HG03575 (cell line): Measurements from ENCODE around the gene FAM24A.

Experiments used
- ATAC-seq: cut with Tn5 transposase; IDR thresholded peaks from one replicate; pipeline ENCODE4 v1.9.1; 2021; ENCODE audit not compliant: unreplicated experiment, insufficient number of reproducible peaks, low FRiP score; ENCODE audit errors: extremely low read depth

FAM24A gene

DNA sequence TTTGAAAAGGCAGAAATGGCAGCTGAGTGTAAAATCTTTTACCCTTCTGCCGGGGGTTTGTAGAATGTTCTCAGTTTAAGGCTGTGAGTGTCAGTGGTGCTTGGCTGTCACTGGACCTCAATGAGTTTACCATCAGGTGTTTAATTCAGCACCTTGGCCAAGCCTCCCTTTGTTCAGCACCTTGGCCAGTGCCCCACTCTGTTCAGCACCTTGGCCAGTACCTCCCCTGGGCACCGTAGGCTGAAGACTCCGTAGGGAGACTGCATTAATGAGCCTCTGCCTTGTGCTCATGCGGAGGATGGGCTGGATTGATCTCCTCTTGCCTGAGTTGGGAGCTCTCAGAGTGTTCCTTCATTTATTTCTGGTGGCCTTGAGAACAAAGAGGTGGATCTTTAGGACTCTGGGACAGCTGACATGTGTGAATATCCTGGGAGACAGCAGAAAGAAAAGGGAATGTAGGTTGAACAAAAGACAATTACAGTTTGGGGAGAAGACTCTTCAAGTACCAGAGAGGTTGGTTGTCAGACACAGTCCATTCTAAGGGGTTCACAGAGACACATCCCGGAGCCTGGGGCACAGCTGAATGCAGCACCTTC, 1.6 kb downstream of the FAM24A start:
- ATAC-seq = no peak

DNA sequence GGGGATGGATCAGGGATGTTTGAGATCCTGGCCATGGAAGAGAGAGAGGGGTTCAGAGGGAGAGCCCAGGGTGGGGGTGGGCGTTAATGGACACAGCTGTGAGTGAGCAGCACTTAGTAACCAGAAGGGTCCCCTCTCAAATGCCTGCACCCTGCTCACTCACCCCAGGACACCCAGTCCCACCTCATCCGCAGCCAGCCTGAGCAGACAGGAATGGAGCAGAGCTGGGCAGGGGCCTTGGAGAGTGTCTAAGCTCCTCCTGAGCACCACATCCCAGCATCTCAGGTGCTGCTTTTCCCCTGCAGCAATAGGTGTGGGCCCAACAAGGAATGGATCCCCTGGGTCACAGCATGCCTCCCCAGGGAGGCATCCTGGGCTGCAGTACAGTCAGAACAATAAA, 5.3 kb downstream of the FAM24A start:
- no peak for ATAC-seq

DNA sequence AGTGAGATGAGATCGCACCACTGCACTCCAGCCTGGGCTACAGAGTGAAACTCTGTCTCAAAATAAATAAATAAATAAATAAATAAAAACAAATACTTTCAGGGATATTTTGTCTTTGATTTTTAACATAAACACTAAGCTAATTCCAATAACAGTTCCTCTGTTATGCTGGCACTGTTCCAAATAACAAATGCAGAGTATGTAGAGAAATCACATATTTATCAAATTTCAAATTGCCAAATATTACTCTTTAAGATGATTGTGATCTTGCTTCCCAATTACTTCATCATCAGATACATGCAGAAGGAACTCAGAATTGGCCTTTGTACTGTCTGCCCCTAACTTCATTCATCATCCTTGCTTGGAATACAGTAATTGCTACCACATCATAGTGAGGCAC, 19.7 kb downstream of the FAM24A start:
- ATAC-seq = no peak

DNA sequence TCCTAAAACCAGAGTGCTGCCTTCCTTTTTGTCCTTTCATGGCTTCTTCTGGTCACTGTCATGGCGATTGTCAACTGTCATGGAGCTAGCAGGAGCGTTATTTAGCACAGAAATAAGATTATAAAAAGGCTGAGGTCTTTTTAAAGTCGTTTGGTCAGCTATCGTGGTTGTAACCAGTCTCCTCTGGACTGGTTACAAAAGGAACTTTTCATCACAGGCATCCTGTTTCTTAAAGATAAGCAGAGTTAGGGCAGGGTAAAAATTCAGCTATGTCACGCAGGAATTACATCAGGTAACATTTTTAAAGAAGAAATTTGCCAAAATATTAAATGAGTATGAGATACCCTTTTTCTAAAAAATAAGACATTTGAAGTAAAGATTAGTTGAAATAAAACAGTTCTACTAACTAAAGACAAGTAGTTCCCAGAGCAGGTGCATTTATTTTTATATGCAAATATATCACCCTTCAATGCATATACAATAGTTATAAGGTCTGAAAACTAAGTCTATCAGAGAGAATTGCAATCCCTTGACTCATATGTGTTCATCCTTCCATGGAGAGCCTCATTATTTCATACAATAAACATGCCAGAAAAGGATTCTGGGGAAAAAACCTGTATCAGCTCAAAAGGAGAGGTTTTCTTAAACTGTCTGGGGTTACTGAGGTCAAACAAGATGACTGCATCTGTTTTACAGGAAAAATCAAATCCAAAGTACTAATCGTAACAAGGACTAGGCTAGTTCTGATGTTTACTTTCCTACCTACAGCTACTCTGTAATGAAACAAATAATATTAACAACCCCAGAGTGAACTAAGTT, 20.9 kb downstream of the FAM24A start:
- no peak for ATAC-seq

DNA sequence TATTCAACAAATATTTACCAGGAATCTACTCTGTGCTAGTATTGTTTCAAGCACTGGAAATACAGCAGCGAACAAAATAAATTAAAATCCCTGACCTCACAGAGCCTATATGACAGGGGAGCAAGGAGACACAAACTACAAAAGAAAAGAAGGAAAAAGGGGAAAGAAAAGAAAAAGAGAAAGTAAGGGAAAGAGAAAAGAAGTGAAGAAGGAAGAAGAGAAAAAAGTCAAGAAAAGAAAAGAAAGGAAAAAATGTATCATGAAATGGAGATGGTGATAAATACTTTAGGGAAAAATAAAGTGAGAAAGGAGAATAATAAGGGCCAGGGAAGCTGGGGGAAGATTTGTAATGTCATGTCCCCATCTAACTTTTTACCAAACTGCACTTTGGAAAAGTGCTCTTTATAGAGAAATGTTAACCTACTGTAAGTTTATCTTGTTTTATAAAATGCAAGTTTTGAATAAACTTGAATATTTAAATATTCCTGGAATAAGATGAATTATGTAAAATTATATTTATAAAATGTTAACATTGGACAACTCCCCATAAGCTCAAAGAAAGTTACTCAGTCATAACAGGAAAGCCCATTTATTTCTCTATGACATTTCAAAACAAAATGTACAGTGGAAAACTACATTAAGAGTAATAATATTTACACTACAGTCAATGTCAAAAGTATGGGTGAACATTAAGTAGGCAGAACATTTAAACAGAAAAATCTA, 28.9 kb downstream of the FAM24A start:
- ATAC-seq = no peak

DNA sequence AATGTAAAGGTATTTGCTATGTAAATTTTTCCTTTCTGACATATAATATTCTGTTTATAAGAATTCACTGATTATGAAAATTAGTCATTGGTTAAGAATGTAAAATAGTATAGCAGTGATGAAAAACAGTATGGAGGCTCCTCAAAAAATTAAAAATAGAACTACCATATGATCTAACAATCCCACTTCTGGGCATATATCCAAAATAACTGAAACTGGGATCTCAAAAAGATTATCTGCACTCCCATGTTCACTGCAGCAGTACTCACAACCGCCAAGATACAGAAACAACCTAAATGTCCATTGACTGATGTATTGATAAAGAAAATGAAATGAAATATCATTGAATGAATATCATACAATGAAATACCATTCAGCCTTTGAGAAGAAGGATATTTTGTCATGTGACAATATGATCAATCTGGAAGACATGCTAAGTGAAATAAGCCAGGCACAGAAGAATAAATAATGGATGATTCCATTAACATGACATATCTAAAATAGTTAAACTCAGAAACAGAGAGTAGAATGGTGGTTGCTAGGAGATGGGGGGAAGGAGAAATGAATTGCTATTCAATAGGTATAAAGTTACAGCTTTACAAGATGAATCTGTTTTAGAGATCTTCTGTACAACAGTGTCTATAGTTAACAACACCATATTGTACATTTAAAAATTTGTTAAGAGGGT, 29.6 kb downstream of the FAM24A start:
- no peak for ATAC-seq

DNA sequence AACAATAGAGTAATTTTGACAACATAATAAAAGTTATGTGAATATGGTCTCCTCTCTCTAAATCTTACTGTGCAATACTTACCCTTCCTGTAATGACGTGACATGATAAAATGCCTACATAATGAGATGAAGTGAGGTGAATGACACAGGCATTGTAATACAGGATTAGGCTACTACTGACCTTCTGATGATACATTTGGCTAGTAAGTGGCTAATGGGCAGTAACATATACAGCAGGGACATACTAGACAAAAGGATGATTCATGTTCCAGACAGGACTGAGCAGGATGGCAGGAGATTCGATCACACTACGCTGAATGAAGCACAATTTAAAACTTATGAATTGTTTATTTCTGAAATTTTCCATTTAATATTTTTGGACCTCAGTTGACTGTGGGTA, 38.9 kb downstream of the FAM24A start:
- no peak for ATAC-seq

DNA sequence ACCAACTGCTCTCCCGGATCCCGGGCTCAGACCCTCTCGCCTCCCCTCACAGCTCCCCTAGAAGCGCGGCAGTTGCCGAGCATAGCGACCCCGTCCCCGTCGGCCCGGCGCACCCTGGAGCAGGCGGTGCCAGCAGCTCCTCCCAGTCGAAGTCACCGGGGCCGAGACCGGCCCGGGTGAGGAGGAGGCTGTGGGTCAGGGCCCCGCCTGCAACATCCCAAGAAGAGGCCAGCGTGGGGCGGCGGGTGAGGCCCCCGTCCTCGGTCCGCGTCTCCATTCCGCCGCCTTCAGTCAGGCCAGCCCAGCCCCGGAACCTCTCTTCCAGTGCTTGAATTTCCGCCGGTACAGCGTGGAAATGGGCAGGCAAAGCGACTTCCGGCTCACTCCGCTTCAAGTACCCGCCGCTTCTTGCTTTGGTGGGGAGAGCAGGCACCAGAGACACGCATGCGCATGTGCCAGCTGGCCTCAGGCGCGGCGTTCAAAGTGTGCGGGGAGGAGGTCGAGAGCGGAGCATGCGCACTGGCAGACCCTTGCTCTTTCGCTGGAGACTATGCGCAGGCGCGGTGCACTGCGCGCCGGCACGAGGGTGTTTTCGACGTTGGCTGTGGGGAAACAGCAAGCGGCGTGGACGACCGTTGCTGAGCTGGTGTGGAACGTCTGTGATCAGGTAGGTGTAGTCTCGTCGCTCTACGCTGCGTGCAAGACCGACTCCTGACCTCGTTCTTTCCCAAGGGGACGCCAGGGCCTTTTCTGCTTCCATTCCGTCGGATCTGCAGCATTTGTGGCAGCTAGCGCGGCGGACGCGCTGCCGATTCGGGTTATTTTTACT, 43.7 kb downstream of the FAM24A start, which contains the start of gene C10orf88:
Gene C10orf88, minus strand, starts transcription at position 326 of the 829 bp plus-strand sequence. Its CDS starts 49 bp downstream, at position 277.
- ATAC-seq = peak; percentile 75

DNA sequence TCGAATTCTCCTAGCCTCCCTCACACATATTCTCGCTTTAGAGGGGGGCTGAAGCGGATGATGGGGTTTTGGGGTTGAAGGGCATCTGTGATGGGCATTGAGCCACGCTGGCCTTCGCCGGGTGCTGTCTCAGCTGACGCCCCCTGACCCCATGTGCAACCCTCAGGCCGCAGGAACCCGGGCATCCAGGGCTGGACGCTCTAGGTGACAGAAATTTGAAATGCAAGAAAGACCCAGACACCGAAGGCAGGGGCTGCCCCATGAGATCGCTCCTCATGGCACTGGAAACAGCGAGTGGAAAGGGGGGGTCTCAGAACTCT, 44.3 kb downstream of the FAM24A start:
- ATAC-seq = no peak

DNA sequence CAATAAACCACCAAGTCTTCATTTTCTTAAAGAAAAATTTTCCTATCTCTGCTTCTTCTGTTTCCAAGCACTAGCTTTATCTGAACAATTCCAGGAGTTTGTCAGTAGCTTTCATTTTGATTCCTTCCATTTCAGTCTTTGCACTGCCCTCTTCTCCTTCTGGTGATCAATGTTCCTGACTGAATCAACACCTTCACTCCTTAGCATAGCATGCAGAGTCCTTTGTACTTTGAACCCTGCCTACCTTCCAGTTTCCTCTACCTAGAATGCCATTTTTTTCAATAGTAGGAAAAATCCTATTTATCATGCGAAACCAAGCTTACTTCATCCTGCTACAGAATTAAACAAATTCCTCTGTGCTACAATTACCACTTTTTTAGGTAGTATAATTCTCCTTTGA, 45.5 kb downstream of the FAM24A start:
- no peak for ATAC-seq

DNA sequence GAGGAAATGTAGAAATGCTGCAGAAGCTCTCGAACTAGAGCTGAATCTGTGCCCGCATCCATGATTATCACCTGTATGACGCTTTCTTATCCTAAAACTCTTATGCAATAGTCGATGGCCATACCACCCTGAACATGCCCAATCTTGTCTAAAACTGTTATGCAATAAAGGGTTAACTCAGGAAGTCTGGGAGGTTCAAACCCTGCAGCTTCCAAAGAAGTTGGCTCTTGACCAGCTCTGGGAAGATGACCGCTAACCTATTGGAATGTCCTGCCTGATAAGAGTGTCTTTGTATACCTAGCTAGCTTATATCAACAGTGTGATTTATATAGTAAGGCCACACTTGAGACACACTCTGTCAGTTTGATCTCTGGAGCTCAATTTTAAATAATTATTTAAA, 47.1 kb downstream of the FAM24A start:
- ATAC-seq = no peak

DNA sequence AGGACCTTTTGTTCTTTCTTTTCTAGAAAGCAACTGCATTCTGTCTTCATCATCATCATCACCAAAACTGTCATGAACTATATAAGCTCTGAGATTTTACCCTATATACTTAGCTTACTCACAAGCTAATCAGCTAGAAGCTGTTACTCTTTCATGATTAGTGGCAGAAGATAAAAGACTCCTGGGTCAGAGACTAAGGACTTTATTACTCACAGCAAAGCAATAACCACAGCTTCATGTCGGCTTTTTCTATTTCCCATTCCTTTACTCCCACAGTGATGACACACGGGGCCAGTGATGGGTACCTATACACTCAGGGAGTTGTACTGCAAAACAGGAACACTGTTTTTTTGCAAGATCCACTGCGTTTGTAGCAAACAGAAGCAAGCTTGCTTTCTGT, 52.0 kb downstream of the FAM24A start:
- ATAC-seq = no peak
